Heart right ventricle (tissue), 16 donors: ENCODE measurements around the gene MBOAT2. TPM values are rescaled to one million over a fixed set of nuclear protein-coding genes. Genes with fewer than 3 reads are reported as not detected.

Experiments used
- ATAC-seq, 8 donors: fragments of 200-7000 bp; cut with Tn5 transposase; one replicate each; pipeline ENCODE4 v1.9.1; 2020; ENCODE audit warnings: mild to moderate bottlenecking in 8 of 8, moderate library complexity in 8 of 8, moderate number of reproducible peaks in 1 of 8
- DNase-seq, 2 donors: peaks; one replicate each; pipeline ENCODE4 v3.0.0-alpha.2; 2020
- H3K27ac ChIP-seq, 10 donors: fragments of 200-600 bp; sonication (generic) in 2 of 10; one replicate each; pipeline versions ENCODE4 v1.5.0 to v1.8.0; 2020 to 2022; ENCODE audit warnings: mild to moderate bottlenecking in 3 of 10
- H3K27me3 ChIP-seq, 7 donors: fragments of 200-600 bp; one replicate each; pipeline ENCODE4 v1.8.0; 2021 to 2022; ENCODE audit warnings: mild to moderate bottlenecking in 2 of 7
- H3K36me3 ChIP-seq, 9 donors: fragments of 200-600 bp; sonication (generic) in 1 of 9; one replicate each; pipeline versions ENCODE4 v1.5.0 to v1.8.0; 2020 to 2022; ENCODE audit warnings: mild to moderate bottlenecking in 2 of 9
- H3K4me1 ChIP-seq, 9 donors: fragments of 200-600 bp; sonication (generic) in 1 of 9; one replicate each; pipeline versions ENCODE4 v1.5.0 to v1.8.0; 2020 to 2022; ENCODE audit warnings: mild to moderate bottlenecking in 4 of 9
- H3K4me3 ChIP-seq, 10 donors: fragments of 200-600 bp; sonication (generic) in 2 of 10; one replicate each; pipeline versions ENCODE4 v1.5.0 to v1.8.0; 2020 to 2022; ENCODE audit warnings: mild to moderate bottlenecking in 7 of 10, moderate library complexity in 2 of 10
- H3K9me3 ChIP-seq, 11 donors: fragments of 200-600 bp in 10 of 11; sonication (generic) in 2 of 11; one replicate each; pipeline versions ENCODE4 v1.5.0 to v1.8.0; 2013 to 2022; ENCODE audit warnings: mild to moderate bottlenecking in 2 of 11, control low read depth in 1 of 11, moderate library complexity in 1 of 11
- WGBS, 2 donors: extraction: QIAGEN DNeasy Blood & Tissue Kit; methylation state at CpG; one replicate each; pipeline ENCODE4 v1.1.7; 2013; ENCODE audit warnings: inconsistent platforms in 1 of 2; 5-methylcytosine and 5-hydroxymethylcytosine counted together
- intact Hi-C, 10 donors: fragments of 100-400 bp; cut with DNase I; formaldehyde crosslinking; loops; one replicate each; pipeline versions ENCODE4 v1.11.1 to v1.14.2; 2022
- polyA plus RNA-seq, 2 donors: library from polyadenylated mRNA; stranded (reverse); fragments of 200-250 nt; gene quantifications; one replicate each; pipeline ENCODE4 v1.2.3, GENCODE V29; 2013
- total RNA-seq, 10 donors: library from RNA; stranded (reverse); fragmentation: NEBNext Ultra II Directional in 3 of 10; extraction: Animal tissue kit (Norgen Biotek cat#: 25700) in 3 of 10; gene quantifications; one replicate each; pipeline versions ENCODE4 v1.2.1 to v1.2.4, GENCODE V29; 2021 to 2023
- TF ChIP-seq, protein P1 (sequence below), 9 donors: fragments of 200-600 bp; sonication (generic) in 2 of 9; IDR thresholded peaks; one replicate each; pipeline versions ENCODE4 v1.5.0 to v1.8.0; 2021 to 2022; ENCODE audit warnings: antibody characterized with exemption in 9 of 9, mild to moderate bottlenecking in 5 of 9, moderate library complexity in 1 of 9
- donor health status: Arrhythmogenic right ventricular cardiomyopathy.
- donor health status: ischemic (EF 13 %, LVEDD 7.1; RV severe dilation, severe dysfunction).
- donor health status: healthy with polysubstance abuse.
- donor health status: DM: no; HTN: yes; CAD: no.
- donor health status: DM: no; HTN: no; CAD: no.
- donor health status: ischemic (EF 25% LVEDD 6.9; RV normal size, moderate dysfunction).
- donor health status: ischemic (EF 25% LVEDD 5.7; RV mildly dilated, moderate dysfunction).
- donor health status: healthy.
- donor health status: DM: yes; HTN: yes; CAD: no.
- donor health status: Ischemic cardiomyopathy.
- donor health status: ischemic (EF 35%, LVEDD 5.7; RV mildly dilated, moderate dysfunction).
- donor health status: nonischemic (EF 11% LVEDD 7.7; RV severe dilation, severe dysfunction).
- donor health status: DM: yes; HTN: yes; CAD: no.
- donor health status: PGD.
- donor health status: ischemic (EF 29% LVEDD 5.4; RV normal size, mild dysfunction).
- donor health status: nonischemic (EF 23%, LVEDD 6.1; RV moderate dilation, normal function).

MBOAT2 gene
- total and polyA plus RNA-seq, 12 donors = 6.3 to 35.3 (median 18.4) TPM

DNA sequence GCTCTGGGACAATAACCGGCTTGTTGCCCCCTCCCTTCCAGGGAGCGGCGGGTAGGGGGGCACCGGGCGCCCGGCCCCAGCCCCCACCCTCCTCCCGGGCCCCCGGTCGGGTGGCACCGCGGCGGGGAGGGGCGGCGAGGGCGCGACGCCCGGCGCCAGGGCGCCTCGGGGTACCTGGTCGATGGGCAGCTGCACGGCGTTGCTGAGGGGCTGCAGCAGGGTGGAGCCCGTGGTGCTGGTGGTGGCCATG lies 193 bp downstream of the MBOAT2 start:
- WGBS, 2 donors = 0 to 1% methylated on average over 13 to 25 of the region's 25 CpGs
- Histone ChIP-seq H3K4me3 (peak overlapping the region; percentile 38 to 83 (median 76)), H3K27ac (peak overlapping the region in 7 of 10 donors; percentile 34 to 90 (median 63)), H3K36me3 (no peaks in the 10 kb centered on the region), H3K4me1 (peaks cover 0 to 32% (median 11%) of the 10 kb centered on the region in 9 donors), H3K27me3 (no peaks in the 10 kb centered on the region), H3K9me3 (no peaks in the 10 kb centered on the region)
- DNase-seq (no peak), ATAC-seq (peak in 1 of 8 donors; percentile 4)
- TF ChIP-seq, protein P1, sequence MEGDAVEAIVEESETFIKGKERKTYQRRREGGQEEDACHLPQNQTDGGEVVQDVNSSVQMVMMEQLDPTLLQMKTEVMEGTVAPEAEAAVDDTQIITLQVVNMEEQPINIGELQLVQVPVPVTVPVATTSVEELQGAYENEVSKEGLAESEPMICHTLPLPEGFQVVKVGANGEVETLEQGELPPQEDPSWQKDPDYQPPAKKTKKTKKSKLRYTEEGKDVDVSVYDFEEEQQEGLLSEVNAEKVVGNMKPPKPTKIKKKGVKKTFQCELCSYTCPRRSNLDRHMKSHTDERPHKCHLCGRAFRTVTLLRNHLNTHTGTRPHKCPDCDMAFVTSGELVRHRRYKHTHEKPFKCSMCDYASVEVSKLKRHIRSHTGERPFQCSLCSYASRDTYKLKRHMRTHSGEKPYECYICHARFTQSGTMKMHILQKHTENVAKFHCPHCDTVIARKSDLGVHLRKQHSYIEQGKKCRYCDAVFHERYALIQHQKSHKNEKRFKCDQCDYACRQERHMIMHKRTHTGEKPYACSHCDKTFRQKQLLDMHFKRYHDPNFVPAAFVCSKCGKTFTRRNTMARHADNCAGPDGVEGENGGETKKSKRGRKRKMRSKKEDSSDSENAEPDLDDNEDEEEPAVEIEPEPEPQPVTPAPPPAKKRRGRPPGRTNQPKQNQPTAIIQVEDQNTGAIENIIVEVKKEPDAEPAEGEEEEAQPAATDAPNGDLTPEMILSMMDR (IDR thresholded peaks at IDR 0.05) = no peak
- intact Hi-C loops = loop anchor here in 1 of 10 donors (10.0 kb wide), 1 partner anchor 92 kb away; no protein-coding TSS in a partner anchor

DNA sequence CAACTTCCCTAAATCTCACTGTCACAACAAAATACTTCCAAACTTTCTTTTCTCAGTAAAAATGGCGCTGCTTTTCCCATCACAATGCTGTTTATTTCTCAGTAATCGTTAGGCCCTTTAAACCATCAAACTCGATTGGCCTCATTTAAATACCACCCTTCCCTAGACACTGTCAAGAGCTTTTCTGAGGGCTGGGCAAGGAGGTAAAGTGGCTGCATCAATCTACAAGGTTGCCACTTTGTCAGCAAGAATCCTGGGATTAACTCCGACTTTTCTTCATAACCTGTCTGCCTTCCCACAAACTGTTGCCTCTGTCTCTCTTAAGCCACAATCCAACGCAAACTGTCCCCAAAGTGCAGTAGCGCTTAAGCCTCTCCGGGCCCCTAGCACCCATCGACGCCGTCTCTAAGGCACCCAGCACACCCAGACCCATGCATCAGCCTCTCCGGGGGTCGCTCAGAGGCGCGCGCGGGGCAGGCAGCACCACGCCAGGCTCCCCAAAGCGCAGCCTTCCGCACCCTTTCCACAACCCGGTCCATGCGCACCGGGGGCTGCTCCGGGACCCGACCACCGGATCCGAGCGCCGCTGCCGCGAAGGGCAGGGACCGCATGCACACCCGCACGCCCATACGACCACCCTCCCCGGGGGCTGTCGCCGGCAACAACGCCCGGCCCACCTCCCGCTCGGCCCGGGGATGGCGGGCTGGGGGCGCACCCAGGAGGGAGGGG lies 683 bp downstream of the MBOAT2 start:
- Histone ChIP-seq H3K9me3 (no peaks in the 10 kb centered on the region), H3K36me3 (no peaks in the 10 kb centered on the region), H3K4me3 (peak overlapping the region; percentile 38 to 83 (median 76)), H3K27me3 (no peaks in the 10 kb centered on the region), H3K4me1 (peaks cover 0 to 35% (median 11%) of the 10 kb centered on the region in 9 donors), H3K27ac (peak overlapping the region in 7 of 10 donors; percentile 34 to 90 (median 63))
- DNase-seq = peak; percentile 6 to 29
- TF ChIP-seq, protein P1 (IDR thresholded peaks at IDR 0.05) = no peak
- peak in 3 of 8 donors; percentile 10 to 39 (median 26) for ATAC-seq
- intact Hi-C loops = loop anchor here in 1 of 10 donors (10.0 kb wide), 1 partner anchor 92 kb away; no protein-coding TSS in a partner anchor
- 1 to 2% methylated on average over 35 to 44 of the region's 44 CpGs for WGBS, 2 donors

DNA sequence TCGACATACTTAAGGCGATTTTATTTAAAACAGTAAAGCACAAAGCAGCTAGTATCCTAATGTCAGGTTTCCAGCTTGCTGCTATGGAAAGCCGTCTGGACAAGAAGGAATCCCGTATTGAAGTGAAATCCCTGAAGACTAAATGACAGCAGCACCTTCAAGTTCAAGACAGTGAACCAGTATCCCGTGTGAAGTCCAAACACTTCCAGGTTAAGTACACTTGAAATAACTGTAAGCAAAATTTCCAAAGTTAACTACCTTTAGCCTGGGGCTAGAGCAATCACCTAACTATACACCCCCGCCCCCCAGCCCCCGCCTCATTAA lies 1.2 kb downstream of the MBOAT2 start:
- Histone ChIP-seq H3K9me3 (no peaks in the 10 kb centered on the region), H3K4me1 (peaks cover 0 to 41% (median 11%) of the 10 kb centered on the region in 9 donors), H3K27me3 (no peaks in the 10 kb centered on the region), H3K27ac (peak overlapping the region in 2 of 10 donors; percentile 3 to 63), H3K4me3 (peak overlapping the region in 7 of 10 donors; percentile 71 to 83 (median 77)), H3K36me3 (no peaks in the 10 kb centered on the region)
- ATAC-seq (no peak), DNase-seq (no peak)
- TF ChIP-seq, protein P1 (IDR thresholded peaks at IDR 0.05) = no peak
- intact Hi-C loops = loop anchor here in 1 of 10 donors (10.0 kb wide), 1 partner anchor 93 kb away; no protein-coding TSS in a partner anchor
- 33 to 48% methylated on average over 7 of the region's 7 CpGs for WGBS, 2 donors

DNA sequence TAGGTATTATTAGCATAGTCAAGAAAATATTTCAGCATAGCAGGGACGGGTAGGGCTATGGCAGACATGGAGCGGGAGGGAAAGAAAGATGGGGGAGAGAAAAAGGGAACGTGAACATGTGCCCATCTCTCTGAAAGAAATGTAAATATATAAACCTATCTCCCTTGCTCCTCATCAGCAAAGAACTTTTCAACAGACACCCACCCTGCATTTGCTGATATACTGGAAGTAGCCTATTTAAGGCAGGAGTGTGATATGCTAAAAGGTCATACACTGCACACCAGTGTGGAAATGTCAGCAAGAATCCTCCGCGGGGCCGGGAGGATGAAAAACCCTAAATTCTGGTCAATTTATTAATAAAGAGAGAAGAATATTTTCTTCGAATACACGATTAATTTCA lies 1.7 kb downstream of the MBOAT2 start:
- intact Hi-C loops = loop anchor here in 1 of 10 donors (10.0 kb wide), 1 partner anchor 93 kb away; no protein-coding TSS in a partner anchor
- 61 to 74% methylated on average over 8 of the region's 8 CpGs for WGBS, 2 donors

More for the DNA sequence above, 1.7 kb downstream of the MBOAT2 start:
- peak overlapping the region in 2 of 10 donors; percentile 3 to 63 for H3K27ac ChIP-seq
- peak overlapping the region in 4 of 10 donors; percentile 77 to 83 (median 78) for H3K4me3 ChIP-seq
- DNase-seq (no peak), ATAC-seq (no peak)
- TF ChIP-seq, protein P1 (IDR thresholded peaks at IDR 0.05) = no peak
- no peaks in the 10 kb centered on the region for H3K36me3 ChIP-seq
- H3K27me3 ChIP-seq = no peaks in the 10 kb centered on the region
- peaks cover 0 to 41% (median 11%) of the 10 kb centered on the region in 9 donors for H3K4me1 ChIP-seq
- H3K9me3 ChIP-seq = no peaks in the 10 kb centered on the region
